Measurements from ENCODE around the gene ZNF462. TPM values are rescaled to one million over a fixed set of nuclear protein-coding genes. Genes with fewer than 3 reads are reported as not detected.

The ZNF462 gene
- total RNA-seq, 2 donors from 2014 or later, result 41.4 to 54.4 TPM

- no peaks in the 10 kb centered on the region for H3K36me3 ChIP-seq
- H3K4me3 ChIP-seq, result no peak overlapping the region
- no peaks in the 10 kb centered on the region for H3K27me3 ChIP-seq (replicated peaks; ENCODE audit: insufficient read depth)
- H3K4me1 ChIP-seq (replicated peaks), result peaks cover 17% of the 10 kb centered on the region
- no peak for DNase-seq (ENCODE audit: low spot score)
- no peaks in the 10 kb centered on the region for H3K9me3 ChIP-seq
- H3K27ac ChIP-seq, result no peak overlapping the region
- TF ChIP-seq POLR2AphosphoS5 (IDR thresholded peaks at IDR 0.05) (no peak), CTCF (IDR thresholded peaks at IDR 0.05) (no peak), POLR2A (IDR thresholded peaks at IDR 0.05) (no peak)
- 81% methylated on average over 2 of the region's 2 CpGs for WGBS
- intact Hi-C loops (cut with DNase I), result no loop called here
Measured at GRCh38 chr9:106874652-106875051, 11.7 kb downstream of the ZNF462 start.

- no peak for TF ChIP-seq POLR2A (IDR thresholded peaks at IDR 0.05)
- Histone ChIP-seq H3K36me3 (no peaks in the 10 kb centered on the region), H3K9me3 (no peaks in the 10 kb centered on the region), H3K4me1 (replicated peaks) (peaks cover 16% of the 10 kb centered on the region), H3K27ac (no peak overlapping the region), H3K27me3 (replicated peaks; ENCODE audit: insufficient read depth) (no peaks in the 10 kb centered on the region), H3K4me3 (no peak overlapping the region)
- WGBS, result 51% methylated on average over 3 of the region's 3 CpGs
- DNase-seq (ENCODE audit: low spot score), result no peak
- intact Hi-C loops (cut with DNase I), result no loop called here
Measured at GRCh38 chr9:106875529-106875928, 12.6 kb downstream of the ZNF462 start.

GRCh38 chr9:106877345-106877744, 14.4 kb downstream of the ZNF462 start:
- Histone ChIP-seq H3K27me3 (replicated peaks; ENCODE audit: insufficient read depth) (no peaks in the 10 kb centered on the region), H3K4me1 (replicated peaks) (peaks cover 11% of the 10 kb centered on the region), H3K36me3 (no peaks in the 10 kb centered on the region), H3K9me3 (no peaks in the 10 kb centered on the region), H3K4me3 (no peak overlapping the region), H3K27ac (peak overlapping the region in 1 of 2 donors; percentile 75)
- no peak for DNase-seq (ENCODE audit: low spot score)
- intact Hi-C loops (cut with DNase I), result no loop called here
- TF ChIP-seq CTCF (IDR thresholded peaks at IDR 0.05), result no peak
- no peak for TF ChIP-seq POLR2AphosphoS5 (IDR thresholded peaks at IDR 0.05)
- no peak for TF ChIP-seq POLR2A (IDR thresholded peaks at IDR 0.05)
- 93% methylated on average over 6 of the region's 6 CpGs for WGBS

- no peaks in the 10 kb centered on the region for H3K36me3 ChIP-seq
- 61% methylated on average over 5 of the region's 5 CpGs for WGBS
- DNase-seq (ENCODE audit: low spot score), result no peak
- H3K27me3 ChIP-seq (replicated peaks; ENCODE audit: insufficient read depth), result no peaks in the 10 kb centered on the region
- H3K9me3 ChIP-seq, result no peaks in the 10 kb centered on the region
- peak overlapping the region; percentile 75 to 76 for H3K27ac ChIP-seq
- TF ChIP-seq POLR2A (IDR thresholded peaks at IDR 0.05) (no peak), CTCF (IDR thresholded peaks at IDR 0.05) (no peak), POLR2AphosphoS5 (IDR thresholded peaks at IDR 0.05) (no peak)
- intact Hi-C loops (cut with DNase I), result no loop called here
- H3K4me3 ChIP-seq, result no peak overlapping the region
- peaks cover 11% of the 10 kb centered on the region for H3K4me1 ChIP-seq (replicated peaks)
Measured at GRCh38 chr9:106878081-106878837, 15.3 kb downstream of the ZNF462 start.

GRCh38 chr9:106878934-106879333, 16.0 kb downstream of the ZNF462 start:
- DNase-seq (ENCODE audit: low spot score), result peak; percentile 89
- Histone ChIP-seq H3K36me3 (no peaks in the 10 kb centered on the region), H3K27me3 (replicated peaks; ENCODE audit: insufficient read depth) (no peaks in the 10 kb centered on the region), H3K4me3 (no peak overlapping the region), H3K9me3 (no peaks in the 10 kb centered on the region), H3K27ac (peak overlapping the region; percentile 75 to 76), H3K4me1 (replicated peaks) (peaks cover 11% of the 10 kb centered on the region)
- intact Hi-C loops (cut with DNase I), result no loop called here
- TF ChIP-seq POLR2AphosphoS5 (IDR thresholded peaks at IDR 0.05) (peak; percentile 91), POLR2A (IDR thresholded peaks at IDR 0.05) (no peak)
- WGBS, result 1% methylated on average over 4 of the region's 4 CpGs

- Histone ChIP-seq H3K36me3 (no peaks in the 10 kb centered on the region), H3K9me3 (no peaks in the 10 kb centered on the region), H3K27me3 (replicated peaks; ENCODE audit: insufficient read depth) (no peaks in the 10 kb centered on the region), H3K4me1 (replicated peaks) (peaks cover 11% of the 10 kb centered on the region), H3K27ac (peak overlapping the region; percentile 52 to 76), H3K4me3 (no peak overlapping the region)
- intact Hi-C loops (cut with DNase I), result no loop called here
- DNase-seq (ENCODE audit: low spot score), result no peak
- TF ChIP-seq POLR2AphosphoS5 (IDR thresholded peaks at IDR 0.05), result no peak
- no peak for TF ChIP-seq POLR2A (IDR thresholded peaks at IDR 0.05)
- no peak for TF ChIP-seq CTCF (IDR thresholded peaks at IDR 0.05)
- WGBS, result 45% methylated on average over 3 of the region's 3 CpGs
Measured at GRCh38 chr9:106879439-106879882, 16.5 kb downstream of the ZNF462 start.
